HG02885 (cell line): ENCODE measurements around the gene STK32B.

Experiments
- ATAC-seq: cut with Tn5 transposase; IDR thresholded peaks from one replicate; pipeline ENCODE4 v1.9.1; 2021; ENCODE audit warnings: mild to moderate bottlenecking; ENCODE audit not compliant: unreplicated experiment, poor library complexity

Gene STK32B

GRCh38 chr4:5198656-5199541 is 147.6 kb downstream of the STK32B start:
- ATAC-seq: no peak

GRCh38 chr4:5199912-5200311 is 148.6 kb downstream of the STK32B start:
- ATAC-seq: no peak

- ATAC-seq: no peak
These were observed 149.2 kb downstream of the STK32B start for GRCh38 chr4:5200513-5200912.

GRCh38 chr4:5203309-5203992 is 152.2 kb downstream of the STK32B start:
- ATAC-seq: no peak

GRCh38 chr4:5203993-5204310 is 152.7 kb downstream of the STK32B start:
- no peak for ATAC-seq

- no peak for ATAC-seq
These were observed 153.5 kb downstream of the STK32B start for GRCh38 chr4:5204781-5205180.

- no peak for ATAC-seq
These were observed 154.9 kb downstream of the STK32B start for GRCh38 chr4:5206016-5206790.

- ATAC-seq: no peak
These were observed 158.6 kb downstream of the STK32B start for GRCh38 chr4:5209862-5210261.

- ATAC-seq: no peak
These were observed 160.1 kb downstream of the STK32B start for GRCh38 chr4:5211282-5211839.

GRCh38 chr4:5212255-5213013 is 161.2 kb downstream of the STK32B start:
- ATAC-seq: no peak

- ATAC-seq: no peak
These were observed 161.9 kb downstream of the STK32B start for GRCh38 chr4:5213087-5213595.

GRCh38 chr4:5215321-5215720 is 164.0 kb downstream of the STK32B start:
- ATAC-seq: no peak

- no peak for ATAC-seq
These were observed 166.1 kb downstream of the STK32B start for GRCh38 chr4:5217421-5217820.

GRCh38 chr4:5218376-5219069 is 167.2 kb downstream of the STK32B start:
- no peak for ATAC-seq

- ATAC-seq: no peak
These were observed 168.7 kb downstream of the STK32B start for GRCh38 chr4:5220028-5220427.

- no peak for ATAC-seq
These were observed 170.8 kb downstream of the STK32B start for GRCh38 chr4:5222047-5222446.

GRCh38 chr4:5222951-5223350 is 171.7 kb downstream of the STK32B start:
- no peak for ATAC-seq

- no peak for ATAC-seq
These were observed 173.1 kb downstream of the STK32B start for GRCh38 chr4:5224340-5224739.

GRCh38 chr4:5232549-5232948 is 181.3 kb downstream of the STK32B start:
- no peak for ATAC-seq
